ENCODE results near the gene APBB2. TPM values are rescaled to one million over a fixed set of nuclear protein-coding genes. Genes with fewer than 3 reads are reported as not detected.

APBB2 gene
- total and polyA plus RNA-seq, 2 experiments from 2014 or later = 35.8 to 74.8 TPM

GRCh38 chr4:40960941-40961340 is 253.4 kb downstream of the APBB2 start:
- TF ChIP-seq, protein P1, sequence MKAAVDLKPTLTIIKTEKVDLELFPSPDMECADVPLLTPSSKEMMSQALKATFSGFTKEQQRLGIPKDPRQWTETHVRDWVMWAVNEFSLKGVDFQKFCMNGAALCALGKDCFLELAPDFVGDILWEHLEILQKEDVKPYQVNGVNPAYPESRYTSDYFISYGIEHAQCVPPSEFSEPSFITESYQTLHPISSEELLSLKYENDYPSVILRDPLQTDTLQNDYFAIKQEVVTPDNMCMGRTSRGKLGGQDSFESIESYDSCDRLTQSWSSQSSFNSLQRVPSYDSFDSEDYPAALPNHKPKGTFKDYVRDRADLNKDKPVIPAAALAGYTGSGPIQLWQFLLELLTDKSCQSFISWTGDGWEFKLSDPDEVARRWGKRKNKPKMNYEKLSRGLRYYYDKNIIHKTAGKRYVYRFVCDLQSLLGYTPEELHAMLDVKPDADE (IDR thresholded peaks at IDR 0.05) = no peak
- no peak for TF ChIP-seq POLR2AphosphoS5 (IDR thresholded peaks at IDR 0.05; ENCODE audit: low read depth)
- TF ChIP-seq ZNF331 (CRISPR knock-in tag; IDR thresholded peaks at IDR 0.05; ENCODE audit: low read depth) = no peak
- no peak for TF ChIP-seq EZH2 (IDR thresholded peaks at IDR 0.05; ENCODE audit: low read depth, unreplicated experiment)
- no peak for TF ChIP-seq STAT1 (IDR thresholded peaks at IDR 0.05; ENCODE audit: unreplicated experiment)
- no peak for TF ChIP-seq ZNF462 (CRISPR knock-in tag; IDR thresholded peaks at IDR 0.05)
- TF ChIP-seq CREB1 (CRISPR knock-in tag; IDR thresholded peaks at IDR 0.05; ENCODE audit: low read depth) = no peak
- no peak for TF ChIP-seq REST (IDR thresholded peaks at IDR 0.05; ENCODE audit: unreplicated experiment)
- no peak for TF ChIP-seq EZH2phosphoT487 (IDR thresholded peaks at IDR 0.05; ENCODE audit: unreplicated experiment)
- TF ChIP-seq, protein P2, sequence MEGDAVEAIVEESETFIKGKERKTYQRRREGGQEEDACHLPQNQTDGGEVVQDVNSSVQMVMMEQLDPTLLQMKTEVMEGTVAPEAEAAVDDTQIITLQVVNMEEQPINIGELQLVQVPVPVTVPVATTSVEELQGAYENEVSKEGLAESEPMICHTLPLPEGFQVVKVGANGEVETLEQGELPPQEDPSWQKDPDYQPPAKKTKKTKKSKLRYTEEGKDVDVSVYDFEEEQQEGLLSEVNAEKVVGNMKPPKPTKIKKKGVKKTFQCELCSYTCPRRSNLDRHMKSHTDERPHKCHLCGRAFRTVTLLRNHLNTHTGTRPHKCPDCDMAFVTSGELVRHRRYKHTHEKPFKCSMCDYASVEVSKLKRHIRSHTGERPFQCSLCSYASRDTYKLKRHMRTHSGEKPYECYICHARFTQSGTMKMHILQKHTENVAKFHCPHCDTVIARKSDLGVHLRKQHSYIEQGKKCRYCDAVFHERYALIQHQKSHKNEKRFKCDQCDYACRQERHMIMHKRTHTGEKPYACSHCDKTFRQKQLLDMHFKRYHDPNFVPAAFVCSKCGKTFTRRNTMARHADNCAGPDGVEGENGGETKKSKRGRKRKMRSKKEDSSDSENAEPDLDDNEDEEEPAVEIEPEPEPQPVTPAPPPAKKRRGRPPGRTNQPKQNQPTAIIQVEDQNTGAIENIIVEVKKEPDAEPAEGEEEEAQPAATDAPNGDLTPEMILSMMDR (conservative IDR thresholded peaks at IDR 0.05; ENCODE audit: low read depth in 2 of 2) = no peak
- no peak for TF ChIP-seq ZNF114 (CRISPR knock-in tag; IDR thresholded peaks at IDR 0.05)
- no peak for TF ChIP-seq NANOG (IDR thresholded peaks at IDR 0.05; ENCODE audit: borderline replicate concordance)
- no peak for TF ChIP-seq JUNB (IDR thresholded peaks at IDR 0.05; ENCODE audit: unreplicated experiment)
- Mint-ChIP-seq H3K9me3 (peaks cover 16% of the 10 kb centered on the region; the same call in 2 of the 3 replicates), H3K4me3 (no peak overlapping the region), H3K27ac (peak overlapping the region; percentile 55; the same call in 1 of the 2 replicates), H3K27me3 (ENCODE audit: insufficient read depth, low read depth, poor library complexity) (peaks cover 4% of the 10 kb centered on the region), H3K36me3 (ENCODE audit: low read depth) (peaks cover 19% of the 10 kb centered on the region), H3K4me1 (peaks cover 27% of the 10 kb centered on the region)
- peaks cover 21% of the 10 kb centered on the region for H3K4me1 ChIP-seq (ENCODE audit: insufficient read depth)
- H3K79me2 ChIP-seq (replicated peaks; ENCODE audit: insufficient read depth) = no peaks in the 10 kb centered on the region; the same call in 1 of the 2 replicates
- DNase-seq (ENCODE audit: low spot score) (no peak), ATAC-seq (no peak)
- no peaks in the 10 kb centered on the region for H3F3A ChIP-seq (replicated peaks; ENCODE audit: low read depth)
- H3K4me2 ChIP-seq = no peak overlapping the region
- no peaks in the 10 kb centered on the region for H3K9me2 ChIP-seq (ENCODE audit: insufficient read depth)
- no peaks in the 10 kb centered on the region for H3K36me3 ChIP-seq (ENCODE audit: insufficient read depth)
- H3K27ac ChIP-seq (ENCODE audit: low read depth) = no peak overlapping the region
- H4K20me1 ChIP-seq (replicated peaks; ENCODE audit: insufficient read depth) = no peaks in the 10 kb centered on the region
- no peak overlapping the region for H3K4me3 ChIP-seq
- no peak overlapping the region for H2AFZ ChIP-seq
- H3K27me3 ChIP-seq (ENCODE audit: insufficient read depth) = no peaks in the 10 kb centered on the region
